ENCODE data around the gene CYSLTR1.
"Not testable (repeated sequence)": the region's sequence is repeated elsewhere in the genome, so short reads cannot be mapped to it uniquely, and the experiment has no call there.

Gene CYSLTR1

GRCh38 chrX:78313526-78313925, 13.9 kb downstream of the CYSLTR1 start:
- Histone ChIP-seq H3K27ac (ENCODE audit: extremely low read depth, low read depth, low read length) (no peak overlapping the region), H3K4me3 (ENCODE audit: low read depth, low read length) (no peak overlapping the region), H3K4me1 (ENCODE audit: control insufficient read depth, insufficient read depth, low read length) (no peaks in the 10 kb centered on the region), H3K36me3 (ENCODE audit: control insufficient read depth in 2 of 2, insufficient read depth in 1 of 2, low read length in 2 of 2) (no peaks in the 10 kb centered on the region), H3K9me3 (ENCODE audit: control insufficient read depth, insufficient read depth, low read depth, low read length) (no peaks in the 10 kb centered on the region; the same call in 1 of the 2 replicates)
- ChIA-PET CTCF (no interaction called here), POLR2A (no interaction called here)
- TF ChIP-seq SCRT1 (tag by site-specific recombination; IDR thresholded peaks at IDR 0.05; ENCODE audit: borderline replicate concordance) (no peak), GLI4 (tag by site-specific recombination; IDR thresholded peaks at IDR 0.05) (no peak), ZNF530 (tag by site-specific recombination; IDR thresholded peaks at IDR 0.05; ENCODE audit: low read depth) (no peak), ZNF776 (tag by site-specific recombination; IDR thresholded peaks at IDR 0.05; ENCODE audit: borderline replicate concordance) (no peak), ZNF398 (tag by site-specific recombination; IDR thresholded peaks at IDR 0.05) (no peak)

- H3K4me1 ChIP-seq (ENCODE audit: control insufficient read depth, insufficient read depth, low read length) = no peaks in the 10 kb centered on the region
Observed at GRCh38 chrX:78307665-78308064, 19.7 kb downstream of the CYSLTR1 start.

GRCh38 chrX:78303086-78303485, 24.3 kb downstream of the CYSLTR1 start:
- Histone ChIP-seq H3K4me3 (ENCODE audit: low read depth, low read length) (no peak overlapping the region), H3K36me3 (ENCODE audit: control insufficient read depth in 2 of 2, insufficient read depth in 1 of 2, low read length in 2 of 2) (no peaks in the 10 kb centered on the region), H3K4me1 (ENCODE audit: control insufficient read depth, insufficient read depth, low read length) (no peaks in the 10 kb centered on the region), H3K27ac (ENCODE audit: extremely low read depth, low read depth, low read length) (no peak overlapping the region), H3K9me3 (ENCODE audit: control insufficient read depth, insufficient read depth, low read depth, low read length) (peaks cover 5% of the 10 kb centered on the region)
- no peak for TF ChIP-seq ZNF776 (tag by site-specific recombination; IDR thresholded peaks at IDR 0.05; ENCODE audit: borderline replicate concordance)
- CTCF ChIA-PET = no interaction called here
- POLR2A ChIA-PET = no interaction called here

More at GRCh38 chrX:78307665-78308064, 19.7 kb downstream of the CYSLTR1 start:
- ChIA-PET CTCF (no interaction called here), POLR2A (no interaction called here)
- Histone ChIP-seq H3K4me3 (ENCODE audit: low read depth, low read length) (no peak overlapping the region), H3K36me3 (ENCODE audit: control insufficient read depth in 2 of 2, insufficient read depth in 1 of 2, low read length in 2 of 2) (no peaks in the 10 kb centered on the region), H3K9me3 (ENCODE audit: control insufficient read depth, insufficient read depth, low read depth, low read length) (0 out of 2 replicates have a peak, but pooled peaks cover 2% of the 10 kb centered on the region), H3K27ac (ENCODE audit: extremely low read depth, low read depth, low read length) (no peak overlapping the region)
- no peak for TF ChIP-seq ZBTB8A (tag by site-specific recombination; IDR thresholded peaks at IDR 0.05)

GRCh38 chrX:78300933-78301332, 26.5 kb downstream of the CYSLTR1 start:
- H3K9me3 ChIP-seq (ENCODE audit: control insufficient read depth, insufficient read depth, low read depth, low read length); H3K4me3 ChIP-seq (ENCODE audit: low read depth, low read length); POLR2A ChIA-PET; H3K27ac ChIP-seq (ENCODE audit: extremely low read depth, low read depth, low read length); H3K4me1 ChIP-seq (ENCODE audit: control insufficient read depth, insufficient read depth, low read length); H3K36me3 ChIP-seq (ENCODE audit: control insufficient read depth in 2 of 2, insufficient read depth in 1 of 2, low read length in 2 of 2); CTCF ChIA-PET: not testable (repeated sequence)
- TF ChIP-seq TRIM28 (IDR thresholded peaks at IDR 0.05; ENCODE audit: borderline replicate concordance, low read length) (peak; percentile 47; the same call in 1 of the 2 replicates), ZNF585B (tag by site-specific recombination; IDR thresholded peaks at IDR 0.05) (peak; percentile 98), SETDB1 (IDR thresholded peaks at IDR 0.05; ENCODE audit: insufficient read length, low read length) (peak; percentile 14)

- H3K27ac ChIP-seq (ENCODE audit: extremely low read depth, low read depth, low read length) = no peak overlapping the region
- POLR2A ChIA-PET = no interaction called here
- no peaks in the 10 kb centered on the region for H3K36me3 ChIP-seq (ENCODE audit: control insufficient read depth in 2 of 2, insufficient read depth in 1 of 2, low read length in 2 of 2)
- no peaks in the 10 kb centered on the region for H3K4me1 ChIP-seq (ENCODE audit: control insufficient read depth, insufficient read depth, low read length)
- no peak for TF ChIP-seq ZNF280D (tag by site-specific recombination; IDR thresholded peaks at IDR 0.05)
- no peak for TF ChIP-seq ZNF354C (tag by site-specific recombination; IDR thresholded peaks at IDR 0.05; ENCODE audit: borderline replicate concordance, low read depth)
- no peak for TF ChIP-seq ZBTB26 (tag by site-specific recombination; optimal IDR thresholded peaks at IDR 0.05)
- H3K9me3 ChIP-seq (ENCODE audit: control insufficient read depth, insufficient read depth, low read depth, low read length) = no peaks in the 10 kb centered on the region
- H3K4me3 ChIP-seq (ENCODE audit: low read depth, low read length) = no peak overlapping the region
- CTCF ChIA-PET = no interaction called here
Observed at GRCh38 chrX:78283511-78283910, 43.9 kb downstream of the CYSLTR1 start.

Data from HEK293 (cell line).